ENCODE results near the gene PTPRG.

Gene PTPRG

DNA sequence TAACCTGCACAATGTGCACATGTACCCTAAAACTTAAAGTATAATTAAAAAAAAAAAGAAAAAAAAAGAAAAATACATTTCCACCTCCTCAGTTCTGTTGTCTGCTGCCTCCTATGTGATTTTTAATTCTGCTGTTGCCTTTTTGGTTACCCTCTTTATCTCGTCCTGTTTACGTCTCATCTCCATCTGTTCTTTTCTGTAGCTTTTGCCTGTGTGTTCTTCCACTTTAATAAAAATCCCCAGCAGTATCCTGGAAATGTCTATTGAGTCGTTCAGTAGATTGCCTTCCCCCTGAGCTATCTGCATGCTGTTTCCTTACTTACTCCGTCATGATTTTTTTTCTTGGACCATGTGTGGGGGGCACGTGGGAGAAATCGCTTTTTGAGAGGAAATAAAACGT lies 509.5 kb downstream of the PTPRG start:
- no peak for DNase-seq (ENCODE audit: low read depth)

DNA sequence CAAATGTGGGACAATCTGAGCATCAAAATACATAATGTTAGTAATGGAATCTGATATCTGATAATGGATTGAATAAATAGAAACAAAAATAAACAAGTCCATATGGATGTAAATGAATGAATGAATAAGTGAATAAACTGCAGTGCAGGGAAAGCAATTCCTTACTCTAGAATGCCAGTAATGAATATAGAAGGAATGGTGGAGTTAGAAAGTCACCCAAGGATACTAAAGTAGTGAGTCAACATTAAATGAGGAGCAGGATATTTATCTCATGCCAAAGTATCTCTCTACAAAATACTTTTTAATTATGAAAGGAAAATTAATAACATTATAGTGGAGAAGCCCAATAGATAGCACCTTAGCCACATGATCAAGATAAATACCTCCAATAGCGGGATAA lies 511.7 kb downstream of the PTPRG start:
- DNase-seq (ENCODE audit: low read depth), result no peak

DNA sequence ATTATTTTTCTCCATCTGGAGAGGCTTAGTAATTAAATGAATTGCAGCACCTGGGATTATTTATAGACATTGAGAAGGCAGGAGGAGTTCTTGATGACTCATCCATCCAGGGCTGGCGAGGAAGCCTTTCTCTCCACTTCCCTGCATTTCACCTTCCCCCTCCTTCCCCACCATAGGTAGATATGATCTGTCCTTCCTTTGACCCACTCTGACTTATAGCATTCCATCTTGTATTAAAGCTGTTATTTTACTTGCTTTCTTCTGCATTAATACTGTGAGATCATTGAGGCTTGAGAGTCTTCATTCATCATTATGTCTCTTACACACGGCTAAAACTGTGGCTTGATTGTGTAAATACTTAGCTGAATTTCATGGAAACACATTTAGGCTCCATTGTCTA lies 523.2 kb downstream of the PTPRG start:
- DNase-seq (ENCODE audit: low read depth), result no peak

DNA sequence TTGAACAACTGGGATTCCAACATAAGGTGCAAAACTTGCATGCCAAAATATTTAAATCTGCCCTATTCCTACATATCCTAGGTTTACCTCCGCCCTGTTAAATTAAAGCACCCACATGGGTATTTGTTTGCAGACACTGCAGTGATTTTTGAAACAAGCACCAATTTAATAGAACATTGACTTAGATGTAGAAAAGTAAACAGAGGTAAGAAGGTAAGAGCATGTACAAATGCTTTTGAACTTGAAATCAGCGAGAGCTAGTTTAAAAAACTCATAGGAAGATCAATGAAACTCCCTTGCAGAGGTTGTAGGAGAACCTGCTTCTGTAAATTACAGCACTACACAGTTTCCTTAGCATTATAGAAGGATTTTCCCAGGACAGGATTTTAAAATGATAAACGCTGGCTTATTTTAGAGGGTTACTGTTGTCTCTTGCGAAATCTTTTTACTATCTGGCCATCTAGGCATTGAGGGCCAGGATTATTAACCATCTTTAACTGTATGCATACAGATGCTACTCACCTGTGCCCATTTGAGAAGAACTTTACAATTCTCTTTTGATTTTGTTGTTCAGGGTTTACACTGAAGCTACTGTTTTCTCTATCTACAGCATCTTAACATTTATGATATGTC lies 527.2 kb downstream of the PTPRG start:
- DNase-seq (ENCODE audit: low read depth), result no peak

DNA sequence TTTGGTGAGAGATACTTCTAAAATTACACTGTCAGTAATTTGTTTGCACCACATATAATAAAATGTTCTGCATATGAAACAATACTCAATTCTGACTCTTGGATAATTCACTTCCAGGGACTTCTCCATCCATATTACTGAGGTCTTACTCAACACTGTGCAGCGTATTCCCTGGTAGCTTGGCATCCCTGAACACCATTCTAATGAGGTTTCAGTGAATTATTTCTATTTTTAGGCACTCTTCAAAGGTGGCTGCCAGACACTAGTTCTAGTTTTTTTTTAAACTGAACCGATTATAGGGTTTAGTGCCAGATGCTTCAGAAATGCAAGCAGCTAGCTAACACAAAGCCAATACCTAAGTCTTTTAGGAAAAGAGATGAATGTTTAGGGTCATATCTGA lies 528.7 kb downstream of the PTPRG start:
- no peak for DNase-seq (ENCODE audit: low read depth)

DNA sequence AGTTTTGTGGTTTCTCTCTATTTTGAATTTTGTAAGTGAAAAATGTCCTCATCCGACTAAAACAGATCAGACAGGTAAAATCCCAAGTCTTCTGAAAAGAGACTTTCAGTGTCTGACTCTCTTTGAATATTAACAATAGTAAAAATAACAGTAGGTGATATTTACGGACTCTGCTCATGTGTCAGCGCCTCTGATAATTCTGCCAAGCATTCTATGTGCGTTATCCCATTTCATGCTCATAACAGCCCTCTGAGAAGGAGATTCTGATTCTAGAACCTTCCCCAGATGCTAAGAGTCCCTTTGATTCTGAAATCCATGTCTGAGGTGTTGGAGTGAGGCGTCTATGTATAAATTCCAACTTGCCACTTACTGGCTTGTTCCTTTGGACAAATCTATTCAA lies 529.1 kb downstream of the PTPRG start:
- DNase-seq (ENCODE audit: low read depth), result no peak

DNA sequence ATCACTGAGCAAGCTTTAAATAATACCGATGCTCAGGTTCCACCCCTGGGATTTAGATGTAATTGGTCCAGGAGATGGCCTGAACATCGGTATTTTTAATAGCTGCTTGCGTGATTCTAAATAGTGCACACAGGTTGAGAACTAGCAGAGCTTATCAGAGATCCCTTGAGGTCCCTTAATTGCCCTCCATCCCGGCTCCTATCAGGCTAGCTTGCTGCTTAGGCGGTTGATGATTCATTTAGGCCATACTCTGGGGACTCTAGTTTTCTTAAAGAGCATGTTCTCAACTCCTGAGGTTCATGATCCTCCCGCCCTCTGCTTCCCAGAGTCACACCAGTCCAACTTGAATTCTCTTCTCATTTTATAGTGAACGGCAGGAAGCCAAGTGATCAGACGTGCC lies 531.7 kb downstream of the PTPRG start:
- no peak for DNase-seq (ENCODE audit: low read depth)

DNA sequence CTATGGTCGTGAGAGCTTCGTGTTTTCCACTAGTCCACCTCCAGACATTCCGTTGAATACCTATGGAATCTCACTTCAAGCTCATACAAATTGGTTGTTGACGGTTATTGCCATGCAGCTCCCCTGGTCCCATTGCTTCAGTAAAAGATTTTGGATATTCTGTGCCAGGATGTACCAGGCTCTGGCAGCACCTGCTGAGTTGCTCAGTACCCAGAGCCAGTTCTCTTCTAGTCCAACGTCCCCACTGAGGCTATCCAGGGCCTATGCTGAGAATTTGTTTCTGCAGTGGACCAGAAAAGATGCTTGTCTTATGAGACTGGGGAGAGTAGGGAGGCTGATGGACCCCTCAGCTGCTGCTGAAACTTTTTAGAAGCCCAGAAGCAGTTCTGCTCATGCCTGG lies 533.1 kb downstream of the PTPRG start:
- no peak for DNase-seq (ENCODE audit: low read depth)

DNA sequence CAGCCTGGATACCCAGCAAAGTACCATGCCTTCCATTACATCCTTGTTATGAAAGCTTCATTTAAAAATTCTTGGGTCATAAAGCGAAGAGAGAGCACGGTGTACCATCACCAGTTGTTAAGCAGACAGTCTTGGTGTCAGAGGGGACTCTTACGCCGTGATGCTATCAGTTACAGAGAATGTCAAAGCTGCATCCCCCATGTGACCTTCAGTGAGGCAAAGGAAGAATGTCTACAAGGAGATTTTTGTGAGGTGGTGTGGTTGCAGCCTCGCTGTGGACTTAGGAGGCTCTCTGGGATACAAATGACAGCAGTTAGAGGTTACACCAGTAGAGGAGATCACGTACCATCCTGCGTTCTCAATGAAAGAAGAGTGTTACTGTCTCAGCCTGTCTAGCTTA lies 533.7 kb downstream of the PTPRG start:
- DNase-seq (ENCODE audit: low read depth), result no peak

DNA sequence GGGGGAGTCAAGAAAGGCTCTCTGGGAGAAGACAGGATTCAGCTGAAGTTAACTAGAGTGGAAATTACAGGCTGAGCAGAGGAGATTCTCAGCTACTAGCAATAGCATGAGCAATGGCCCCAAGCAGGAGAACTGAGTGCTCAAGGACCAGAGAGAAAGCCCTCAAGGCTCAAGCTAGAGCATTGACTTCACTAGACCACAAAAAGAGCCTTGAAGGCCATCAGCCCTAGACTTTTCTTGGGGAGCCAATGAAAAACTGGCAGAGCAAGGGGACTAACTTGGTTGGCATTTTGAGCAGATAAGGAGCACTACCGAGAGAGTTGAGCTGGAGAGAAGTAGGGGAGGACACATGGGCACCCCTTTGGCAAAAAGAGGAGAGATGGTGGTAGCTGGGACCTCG lies 534.4 kb downstream of the PTPRG start:
- DNase-seq (ENCODE audit: low read depth), result no peak

DNA sequence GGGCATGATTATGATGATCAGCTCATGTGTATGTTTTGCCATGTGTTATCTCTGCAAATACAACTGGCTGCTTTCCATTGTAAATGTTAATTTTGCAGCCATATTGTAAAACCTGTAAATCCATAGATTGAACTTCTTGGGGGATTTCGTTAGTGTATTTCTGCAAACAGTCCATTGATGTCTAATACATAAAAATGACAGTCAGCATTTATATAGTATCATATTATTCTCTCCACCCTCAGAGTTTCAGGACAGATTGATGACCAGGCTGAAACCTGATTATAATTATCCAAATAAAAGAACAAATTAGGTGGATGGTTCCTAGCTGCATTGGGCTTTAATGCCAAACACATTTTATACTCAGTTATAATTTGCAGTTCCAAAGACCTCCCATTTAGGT lies 535.1 kb downstream of the PTPRG start:
- DNase-seq (ENCODE audit: low read depth), result no peak

DNA sequence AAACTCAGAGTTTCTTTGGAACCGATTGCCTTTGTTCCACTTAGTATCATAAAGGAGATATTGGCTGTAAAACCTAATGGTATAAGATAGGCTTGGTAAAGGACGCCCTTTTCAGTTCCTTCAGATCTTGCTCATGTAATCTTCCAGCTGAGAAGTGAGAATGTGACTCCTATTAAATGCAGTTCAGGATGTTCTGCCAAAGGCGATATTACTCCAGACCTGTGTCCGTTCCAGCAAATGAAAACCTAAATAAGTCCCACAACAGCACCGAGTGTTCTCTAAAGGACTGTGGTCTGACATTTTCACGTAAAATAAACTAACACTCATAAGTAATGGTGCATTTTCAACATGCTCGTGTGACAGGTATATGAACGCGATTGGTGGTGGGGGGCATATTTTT lies 535.8 kb downstream of the PTPRG start:
- no peak for DNase-seq (ENCODE audit: low read depth)

DNA sequence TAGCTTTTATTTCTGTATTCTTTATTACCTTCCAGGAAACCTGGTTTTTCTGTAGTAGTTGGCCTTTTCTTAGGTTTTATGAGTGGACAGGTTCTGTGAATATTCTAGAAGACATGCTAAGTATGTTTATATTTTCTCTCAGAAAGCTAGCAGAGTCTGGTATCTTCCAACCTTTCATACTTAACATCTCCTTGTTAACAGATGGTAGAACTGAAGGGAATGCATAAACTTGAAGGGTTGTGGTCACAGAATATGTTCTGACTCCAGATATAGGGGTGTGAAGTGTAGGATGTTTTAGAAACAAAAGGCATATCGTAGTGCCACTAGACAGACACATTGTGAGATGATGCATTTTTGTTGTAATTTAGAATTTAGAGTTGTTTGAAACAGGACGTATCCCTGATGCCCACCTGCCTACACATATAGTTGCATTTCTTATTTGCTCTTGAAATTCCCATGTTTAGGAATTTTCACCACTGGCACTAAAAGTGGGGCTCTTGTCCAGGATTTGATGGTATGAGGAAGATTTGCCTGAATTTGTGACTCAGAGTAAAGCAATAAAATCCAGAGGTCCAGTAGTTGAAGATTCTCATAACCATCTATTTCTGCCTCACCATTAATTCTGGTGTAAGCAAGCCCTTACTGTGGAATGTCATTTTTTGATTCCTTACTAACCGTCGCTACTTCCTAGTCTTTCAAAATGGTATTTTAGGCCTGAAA lies 537.4 kb downstream of the PTPRG start:
- no peak for DNase-seq (ENCODE audit: low read depth)

DNA sequence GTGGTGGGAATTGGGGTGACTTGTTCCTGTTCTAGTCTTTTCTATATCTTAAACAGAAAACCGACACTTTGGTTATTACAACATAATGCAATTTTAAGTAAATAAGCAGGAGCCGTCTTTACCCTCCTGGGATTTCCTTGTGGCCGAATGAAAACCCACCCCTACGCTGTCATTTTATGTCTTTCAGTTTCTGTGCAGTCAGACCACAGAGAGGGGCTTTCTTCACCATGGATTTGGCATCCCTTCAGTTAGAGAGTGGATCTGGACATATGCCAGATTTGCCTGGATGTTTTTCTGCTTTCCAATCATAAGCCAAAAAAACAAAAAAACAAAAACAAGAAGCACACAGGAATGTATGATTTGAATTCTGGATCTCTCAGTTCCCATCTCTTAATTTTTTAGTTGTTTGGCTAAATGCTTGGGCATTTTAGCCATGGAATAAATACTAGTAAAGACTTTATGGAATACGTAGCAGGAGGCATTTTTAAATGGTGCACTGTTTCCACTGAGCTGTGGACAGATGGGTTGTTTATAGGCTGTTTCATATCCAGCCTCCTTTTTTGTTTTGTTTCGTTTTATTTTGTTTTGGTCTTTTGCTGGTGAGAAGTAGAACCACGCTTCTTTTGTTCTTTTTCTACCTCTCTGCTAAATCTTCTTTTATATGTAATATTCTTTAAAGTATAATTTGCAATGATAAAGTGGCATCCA lies 539.1 kb downstream of the PTPRG start:
- no peak for DNase-seq (ENCODE audit: low read depth)

DNA sequence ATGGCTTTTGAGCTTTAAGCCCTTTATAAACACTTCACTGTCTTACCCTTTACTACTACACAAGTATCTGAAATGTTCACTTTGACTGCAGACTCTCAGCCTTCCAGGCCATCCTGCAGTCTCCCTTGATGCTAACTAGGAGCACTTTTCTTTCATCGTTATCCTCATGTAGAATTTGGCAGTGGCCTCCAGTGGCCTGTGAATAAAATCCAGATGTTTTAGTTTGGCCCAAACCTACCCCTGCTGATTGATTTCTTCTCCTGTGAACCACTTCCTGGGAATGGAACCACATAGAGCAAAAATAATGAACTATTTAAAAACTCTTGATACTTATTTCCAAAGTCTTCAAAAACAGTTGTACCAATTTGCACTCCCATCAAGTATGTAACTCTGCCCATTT lies 540.1 kb downstream of the PTPRG start:
- DNase-seq (ENCODE audit: low read depth), result no peak

DNA sequence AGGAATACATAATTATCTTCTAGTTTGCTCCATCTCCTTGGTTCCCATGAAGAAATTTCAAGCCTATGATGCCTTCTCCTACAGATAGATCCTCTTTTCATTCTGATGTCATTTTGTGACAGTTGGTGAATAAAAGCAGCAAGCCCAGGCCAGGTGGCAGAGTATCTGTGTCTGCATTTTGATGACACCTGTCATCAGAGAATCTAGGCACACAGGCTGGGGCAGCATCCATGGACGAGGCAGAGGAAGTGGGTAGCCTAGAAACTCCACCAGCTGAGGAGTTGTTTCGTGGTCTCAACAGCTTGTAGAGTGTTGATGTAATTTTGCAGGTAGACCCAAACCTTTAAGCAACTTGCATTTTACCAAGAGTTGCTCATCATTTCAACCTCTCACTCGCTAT lies 542.2 kb downstream of the PTPRG start:
- DNase-seq (ENCODE audit: low read depth), result no peak

DNA sequence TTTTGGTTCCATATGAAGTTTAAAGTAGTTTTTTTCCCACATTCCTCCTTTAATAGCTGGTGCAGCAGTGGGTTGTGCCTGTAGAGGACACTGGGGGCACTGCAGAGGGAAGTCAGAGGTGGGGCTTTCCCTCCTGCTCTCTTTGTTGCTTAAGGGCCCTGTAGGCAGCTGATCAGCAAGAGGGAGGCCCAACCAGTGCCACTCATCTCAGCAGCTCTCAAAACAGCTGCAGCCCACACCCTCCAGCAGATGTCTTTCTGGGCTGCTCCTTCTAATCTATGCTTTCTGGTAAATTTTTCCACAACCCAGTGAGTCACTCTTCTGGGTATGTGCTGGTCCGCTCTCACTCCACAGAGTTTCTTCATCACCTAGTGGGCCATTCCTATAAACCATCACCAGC lies 548.2 kb downstream of the PTPRG start:
- no peak for DNase-seq (ENCODE audit: low read depth)

DNA sequence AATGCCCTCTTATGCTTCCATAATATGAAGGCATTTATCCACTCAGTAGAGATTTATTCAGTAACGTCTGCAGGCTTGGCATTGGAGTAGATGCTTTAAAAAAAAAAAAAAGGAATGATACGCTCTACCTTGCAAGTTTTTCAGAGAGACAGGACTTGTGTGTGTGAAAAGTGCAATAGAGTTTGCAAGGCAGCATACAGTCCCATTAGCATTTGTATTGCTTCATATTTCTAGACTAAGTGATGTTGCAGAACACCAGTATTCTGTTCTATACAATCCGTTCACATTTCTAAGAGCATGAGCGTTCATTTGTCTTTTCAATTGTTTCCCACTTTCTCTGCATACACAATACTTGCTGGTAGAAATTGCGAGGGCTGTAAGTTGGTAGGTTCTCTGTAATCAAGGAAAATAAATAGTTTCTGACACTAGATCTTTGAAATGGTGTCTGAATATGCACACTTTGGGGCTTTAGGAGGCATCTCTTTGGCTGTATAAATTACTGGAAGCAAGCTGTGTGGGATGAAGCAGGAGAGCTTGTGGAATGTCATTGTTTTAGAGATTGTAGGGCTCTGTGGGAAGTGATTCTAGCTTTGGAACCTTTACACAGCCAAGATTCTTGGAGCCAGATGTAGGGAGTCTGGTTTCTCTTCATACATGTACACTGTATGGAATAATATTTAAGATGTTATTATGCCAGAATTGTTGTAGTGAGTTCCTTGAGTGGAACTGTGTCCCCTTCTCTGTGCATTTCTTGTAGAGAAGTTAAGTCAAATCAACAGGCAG lies 549.3 kb downstream of the PTPRG start:
- no peak for DNase-seq (ENCODE audit: low read depth)

DNA sequence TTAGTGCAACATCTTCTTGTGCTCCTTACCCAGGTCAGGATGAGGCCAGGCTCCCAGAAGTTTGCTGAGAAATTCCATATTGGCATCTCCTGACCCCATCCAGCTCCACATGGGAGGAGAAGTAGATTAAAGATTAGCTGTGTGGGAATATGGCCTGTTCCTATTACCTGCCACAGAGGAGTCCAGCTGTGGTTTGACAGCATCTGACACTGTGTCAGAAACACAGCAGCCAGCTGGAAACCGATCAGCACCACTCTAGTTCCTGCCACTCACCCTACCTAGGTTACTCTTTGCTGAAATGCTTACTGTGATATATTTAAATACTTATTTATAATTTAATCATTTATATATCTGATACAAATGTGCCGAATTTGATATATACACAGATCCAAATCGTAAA lies 551.7 kb downstream of the PTPRG start:
- no peak for DNase-seq (ENCODE audit: low read depth)

DNA sequence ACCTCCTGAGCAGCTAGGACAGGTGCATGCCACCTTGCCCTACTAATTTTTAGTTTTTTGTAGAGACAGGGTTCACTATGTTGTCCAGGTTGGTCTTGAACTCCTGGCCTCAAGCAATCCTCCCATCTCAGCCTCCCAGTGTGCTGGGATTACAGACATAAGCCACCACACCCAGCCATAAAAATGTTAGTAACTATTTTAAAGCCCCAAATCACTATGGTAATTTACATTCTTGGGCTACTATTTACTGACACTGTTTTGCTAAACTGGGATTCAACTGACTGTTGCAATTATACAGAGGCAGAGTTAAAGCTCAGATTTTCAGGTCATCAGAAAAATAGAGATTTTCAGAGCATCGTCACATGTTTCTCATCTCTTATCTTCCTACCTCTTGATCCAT lies 553.4 kb downstream of the PTPRG start:
- DNase-seq (ENCODE audit: low read depth), result no peak

DNA sequence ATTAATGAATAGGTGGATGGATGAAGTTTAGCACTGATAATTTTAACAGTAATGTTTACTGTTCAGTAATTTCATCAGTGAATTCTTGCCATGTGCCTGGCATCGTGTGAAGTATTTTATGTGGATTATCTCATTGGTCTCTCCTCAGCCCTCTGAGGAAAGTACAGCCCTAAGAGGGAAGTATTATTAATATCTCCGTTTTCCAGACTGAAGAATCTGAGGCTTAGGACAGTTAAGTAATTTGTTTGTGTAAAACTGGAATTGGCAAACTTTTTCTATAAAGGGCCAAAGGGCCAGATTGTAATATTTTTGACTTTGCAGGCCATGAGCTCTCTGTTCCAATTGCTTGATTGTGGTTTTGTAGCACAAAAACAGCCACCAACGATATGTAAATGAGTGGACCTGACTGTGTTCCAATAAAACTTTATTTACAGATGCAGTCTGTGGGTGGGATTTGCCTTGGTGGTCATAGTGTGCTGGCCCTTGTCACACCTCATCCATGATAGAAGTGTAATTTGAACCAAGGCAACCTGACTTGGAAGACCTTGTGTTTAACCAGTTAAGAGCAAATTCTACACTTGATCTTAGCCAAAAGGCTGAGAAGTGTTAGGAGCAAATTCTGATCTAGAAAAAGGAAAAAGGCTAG lies 556.7 kb downstream of the PTPRG start:
- no peak for DNase-seq (ENCODE audit: low read depth)

DNA sequence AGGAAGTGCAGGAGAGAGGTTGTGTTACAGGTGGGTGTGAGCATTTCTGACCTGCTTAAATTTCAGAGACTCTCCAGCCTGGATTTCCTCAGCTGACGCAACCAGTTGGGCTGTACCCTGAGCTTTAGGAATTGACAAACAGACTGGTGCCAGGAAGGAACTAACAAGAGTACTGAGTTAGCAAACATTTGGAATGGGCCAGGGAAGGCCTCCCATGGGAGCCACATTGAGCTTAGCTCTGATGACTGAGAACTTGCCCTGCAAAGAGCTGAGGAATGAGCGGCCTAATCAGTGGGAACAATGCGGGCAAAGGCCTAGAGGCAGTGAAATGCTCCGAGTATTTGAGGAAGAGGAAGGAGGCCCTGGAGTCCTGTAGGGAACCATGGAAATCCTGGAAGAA lies 557.8 kb downstream of the PTPRG start:
- DNase-seq (ENCODE audit: low read depth), result no peak

Measured in stimulated activated CD8-positive, alpha-beta memory T cell treated with anti-CD3 and anti-CD28 coated beads, Interleukin-7, amount 100 ng/mL, for 24 hours (primary cell).